ENCODE measurements around the gene PELI3. TPM values are rescaled to one million over a fixed set of nuclear protein-coding genes. Genes with fewer than 3 reads are reported as not detected.

PELI3 gene
- 1.9 and 3.8 TPM in 2 replicates for polyA plus RNA-seq

DNA sequence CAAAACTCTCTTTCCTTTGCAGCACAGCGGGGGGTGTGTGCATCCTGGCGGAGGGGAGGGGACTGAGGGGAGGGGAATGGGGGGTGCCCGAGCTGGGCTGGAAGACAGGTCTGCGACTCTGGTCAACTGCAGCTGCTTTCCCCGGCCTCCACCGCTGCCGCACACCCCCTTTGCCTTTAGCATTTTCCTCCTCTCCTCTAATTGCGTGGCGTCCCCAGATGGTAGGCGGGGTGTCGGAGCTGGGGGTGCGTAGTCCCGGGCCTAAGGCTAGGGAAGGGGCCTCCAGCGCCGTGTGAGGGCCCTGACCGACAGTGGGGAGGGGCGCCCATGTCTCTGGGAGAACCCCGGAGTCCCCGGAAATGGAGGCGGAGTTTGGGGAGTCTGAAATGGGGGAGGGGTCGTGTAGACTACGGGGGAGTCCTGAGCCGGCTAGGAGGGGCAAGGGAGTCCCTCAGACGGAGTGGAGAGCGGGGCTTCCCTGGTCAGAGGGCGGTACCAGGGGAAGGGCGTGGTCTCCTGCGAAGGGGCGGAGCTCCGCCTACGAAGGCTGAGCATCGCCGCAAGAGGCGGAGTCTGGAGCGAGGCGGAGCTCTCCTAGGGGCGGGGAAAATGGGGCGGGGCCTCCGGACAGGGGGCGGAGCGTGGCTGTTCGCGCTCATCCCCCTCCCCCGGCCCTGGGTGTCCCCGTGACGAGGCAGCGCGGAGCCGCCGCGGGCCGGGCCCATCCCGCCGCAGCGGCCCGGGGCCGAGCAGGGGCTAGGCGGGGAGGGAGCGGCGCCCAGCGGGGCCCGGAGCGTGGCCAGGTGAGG, at the start of gene PELI3:
PELI3 (plus strand) TSS at position 681 of the 809 bp plus-strand sequence. CDS start 1,224 bp downstream, outside the sequence.

DNA sequence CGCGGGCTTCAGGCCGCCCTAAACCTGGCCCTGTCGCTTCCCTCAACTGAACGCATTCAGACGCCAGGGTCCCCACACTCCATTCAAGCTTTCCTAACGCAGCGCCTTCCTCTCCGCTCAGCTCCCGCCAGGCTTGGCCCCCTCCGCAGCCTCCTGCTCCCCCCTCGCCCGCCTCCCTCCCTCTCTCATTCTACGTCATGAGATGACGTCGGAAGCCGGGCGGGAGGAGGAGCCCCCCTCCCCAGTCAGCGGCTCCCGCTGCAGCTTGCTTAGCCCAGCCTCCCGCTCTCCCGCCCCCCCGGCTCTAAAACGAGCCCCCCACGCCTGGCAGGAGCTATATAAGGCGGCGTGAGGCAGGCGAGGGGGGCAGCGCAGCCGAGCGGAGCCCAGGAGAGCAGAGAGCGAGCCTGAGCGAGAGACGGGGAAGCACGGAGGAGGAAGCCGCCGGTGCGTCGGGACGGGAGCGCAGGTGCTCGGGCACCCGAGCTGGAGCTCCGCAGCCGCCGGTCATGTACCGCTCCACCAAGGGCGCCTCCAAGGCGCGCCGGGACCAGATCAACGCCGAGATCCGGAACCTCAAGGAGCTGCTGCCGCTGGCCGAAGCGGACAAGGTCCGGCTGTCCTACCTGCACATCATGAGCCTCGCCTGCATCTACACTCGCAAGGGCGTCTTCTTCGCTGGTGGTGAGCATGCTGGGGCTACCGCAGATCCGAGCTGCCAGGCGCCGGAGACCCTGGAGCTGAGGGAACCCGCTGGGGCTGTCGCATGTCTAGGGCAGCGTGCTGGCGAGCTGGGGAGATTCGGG, 45.8 kb upstream of the PELI3 start, which contains the start of gene NPAS4:
NPAS4 (plus strand) TSS at position 365 of the 806 bp plus-strand sequence; CDS start at position 510, 145 bp downstream.

GRCh38 chr11:66438504-66439466, 27.9 kb upstream of the PELI3 start, which contains the start of gene MRPL11:
Gene MRPL11, minus strand, starts transcription at chr11:66438848. Its CDS starts 94 bp downstream, at chr11:66438754.

GRCh38 chr11:66480117-66480938, 13.6 kb downstream of the PELI3 start, which contains the start of gene DPP3:
Gene DPP3, plus strand, starts transcription at chr11:66480434. Its CDS starts 1,767 bp downstream, at chr11:66482201.

GRCh38 chr11:66510271-66510989, 43.7 kb downstream of the PELI3 start, which contains the start of gene BBS1:
Gene BBS1, plus strand, starts transcription at chr11:66510635. Its CDS starts 25 bp downstream, at chr11:66510660.

Other genes starting within 250 kb of the PELI3 start
- gene KLC2, start 209.2 kb upstream of the PELI3 start, polyA plus RNA-seq: 2.0 and 2.2 TPM in 2 replicates
- 12.7 and 16.6 TPM in 2 replicates for gene RAB1B, start 198.3 kb upstream of the PELI3 start, polyA plus RNA-seq
- 5.1 and 9.1 TPM in 2 replicates for gene CNIH2, start 188.7 kb upstream of the PELI3 start, polyA plus RNA-seq
- 11.5 and 12.7 TPM in 2 replicates for gene YIF1A, start 177.8 kb upstream of the PELI3 start, polyA plus RNA-seq
- 6.2 and 8.1 TPM in 2 replicates for gene TMEM151A, start 175.0 kb upstream of the PELI3 start, polyA plus RNA-seq
- gene CD248, start 149.9 kb upstream of the PELI3 start, polyA plus RNA-seq: not detected in 2 replicates
- gene RIN1, start 130.5 kb upstream of the PELI3 start, polyA plus RNA-seq: 0.73 TPM in 1 of 2 replicates, not detected in the other
- gene BRMS1, start 121.8 kb upstream of the PELI3 start, polyA plus RNA-seq: 2.6 and 6.8 TPM in 2 replicates
- 175 and 218 TPM in 2 replicates for gene B4GAT1, start 119.3 kb upstream of the PELI3 start, polyA plus RNA-seq
- 0.52 and 0.69 TPM in 2 replicates for gene SLC29A2, start 95.1 kb upstream of the PELI3 start, polyA plus RNA-seq
- 0.16 TPM in 1 of 2 replicates, not detected in the other for gene NPAS4, start 45.9 kb upstream of the PELI3 start, polyA plus RNA-seq
- 17.4 and 20.0 TPM in 2 replicates for gene MRPL11, start 28.1 kb upstream of the PELI3 start, polyA plus RNA-seq
- 7.0 and 9.5 TPM in 2 replicates for gene DPP3, start 13.5 kb downstream of the PELI3 start, polyA plus RNA-seq
- gene BBS1, start 43.7 kb downstream of the PELI3 start, polyA plus RNA-seq: 8.4 and 11.0 TPM in 2 replicates
- 3.7 and 4.8 TPM in 2 replicates for gene ZDHHC24, start 79.1 kb downstream of the PELI3 start, polyA plus RNA-seq
- not detected in 2 replicates for gene ACTN3, start 80.0 kb downstream of the PELI3 start, polyA plus RNA-seq
- gene CTSF, start 101.7 kb downstream of the PELI3 start, polyA plus RNA-seq: 17.0 and 22.1 TPM in 2 replicates
- gene CCDC87, start 126.2 kb downstream of the PELI3 start, polyA plus RNA-seq: not detected in 2 replicates
- gene CCS, start 126.3 kb downstream of the PELI3 start, polyA plus RNA-seq: 11.9 and 12.9 TPM in 2 replicates
- gene RBM14, start 149.7 kb downstream of the PELI3 start, polyA plus RNA-seq: 8.6 and 17.6 TPM in 2 replicates
- gene RBM4, start 171.8 kb downstream of the PELI3 start, polyA plus RNA-seq: 45.8 and 61.8 TPM in 2 replicates
- 16.2 and 17.1 TPM in 2 replicates for gene RBM4B, start 211.0 kb downstream of the PELI3 start, polyA plus RNA-seq

Measured in Purkinje cell (primary cell).